Upper lobe of left lung (tissue), 6 donors: Measurements from ENCODE around the gene HNRNPH2. TPM values are rescaled to one million over a fixed set of nuclear protein-coding genes. Genes with fewer than 3 reads are reported as not detected.
A peak's percentile ranks its signal among the peaks of the same experiment; 100 is the strongest.

ENCODE experiments used
- ATAC-seq, 2 donors: fragments of 200-7000 bp; cut with Tn5 transposase; one replicate each; pipeline ENCODE4 v1.9.1; 2022; ENCODE audit warnings: mild to moderate bottlenecking in 2 of 2, moderate library complexity in 2 of 2; ENCODE audit not compliant: low FRiP score in 2 of 2
- DNase-seq, 2 donors: peaks; one replicate each; pipeline ENCODE4 v3.0.0-alpha.2; 2019 to 2020
- H3K27ac ChIP-seq, 4 donors: fragments of 200-600 bp; sonication (generic); one replicate each; pipeline ENCODE4 v1.5.1; 2016 to 2019
- H3K27me3 ChIP-seq, 4 donors: fragments of 200-600 bp; sonication (generic); one replicate each; pipeline ENCODE4 v1.5.1; 2017 to 2019
- H3K36me3 ChIP-seq, 4 donors: fragments of 200-600 bp; sonication (generic); one replicate each; pipeline ENCODE4 v1.5.1; 2016 to 2019
- H3K4me1 ChIP-seq, 4 donors: fragments of 200-600 bp; sonication (generic); one replicate each; pipeline ENCODE4 v1.5.1; 2018 to 2019
- H3K4me3 ChIP-seq, 4 donors: fragments of 200-600 bp; sonication (generic); one replicate each; pipeline ENCODE4 v1.5.1; 2017 to 2019; ENCODE audit warnings: mild to moderate bottlenecking in 2 of 4, moderate library complexity in 1 of 4
- H3K9me3 ChIP-seq, 4 donors: fragments of 200-600 bp; sonication (generic); one replicate each; pipeline ENCODE4 v1.5.1; 2018 to 2019
- EP300 ChIP-seq, 4 donors: sonication (generic); formaldehyde crosslinking; IDR thresholded peaks; one replicate each; pipeline ENCODE4 v1.5.1; 2017; ENCODE audit warnings: antibody characterized with exemption in 4 of 4, control low read depth in 2 of 4
- POLR2A ChIP-seq, 4 donors: fragments of 450-650 bp; IDR thresholded peaks; one replicate each; pipeline ENCODE4 v1.5.1; 2016 to 2017; ENCODE audit warnings: antibody characterized with exemption in 4 of 4, mild to moderate bottlenecking in 2 of 4
- POLR2AphosphoS5 ChIP-seq, 2 donors: sonication (generic); formaldehyde crosslinking; IDR thresholded peaks; one replicate each; pipeline ENCODE4 v1.5.1; 2017; ENCODE audit warnings: antibody characterized with exemption in 2 of 2
- WGBS, 2 donors: methylation state at CpG; one replicate each; pipeline ENCODE4 v1.1.5; 2017 to 2018; 5-methylcytosine and 5-hydroxymethylcytosine counted together
- total RNA-seq, 6 donors: library from RNA; depleted of rRNA in 4 of 6; stranded (reverse); fragments of >200 nt in 4 of 6; gene quantifications; one replicate each; pipeline versions ENCODE4 v1.1.0 to v1.2.1, GENCODE V29; 2016 to 2021
- TF ChIP-seq, protein P1 (sequence below), 6 experiments: fragments of 450-650 bp in 4 of 6; fragments of 200-600 bp in 2 of 6; sonication (generic) in 2 of 6; IDR thresholded peaks; one replicate each; pipeline ENCODE4 v1.5.1; 2016 to 2019; ENCODE audit warnings: antibody characterized with exemption in 6 of 6
- donor health status: DM: no; HTN: no; CAD: no; lungs with moderate emphysema.
- donor health status: DM: no; HTN: yes; CAD: no; lungs with severe emphysema.

Gene HNRNPH2
- total RNA-seq, 6 donors from 2014 or later = 30.4 to 66.6 (median 59.4) TPM

- peak; percentile 94 to 99 for ATAC-seq
- WGBS, 2 donors = 0 to 33% methylated on average over 5 to 47 of the region's 47 CpGs
These were observed 17.1 kb upstream of the HNRNPH2 start, which contains the start of gene RPL36A for GRCh38 chrX:101390664-101391525. RPL36A (plus strand) TSS chrX:101391011; CDS start chrX:101391044, 33 bp downstream.

DNA sequence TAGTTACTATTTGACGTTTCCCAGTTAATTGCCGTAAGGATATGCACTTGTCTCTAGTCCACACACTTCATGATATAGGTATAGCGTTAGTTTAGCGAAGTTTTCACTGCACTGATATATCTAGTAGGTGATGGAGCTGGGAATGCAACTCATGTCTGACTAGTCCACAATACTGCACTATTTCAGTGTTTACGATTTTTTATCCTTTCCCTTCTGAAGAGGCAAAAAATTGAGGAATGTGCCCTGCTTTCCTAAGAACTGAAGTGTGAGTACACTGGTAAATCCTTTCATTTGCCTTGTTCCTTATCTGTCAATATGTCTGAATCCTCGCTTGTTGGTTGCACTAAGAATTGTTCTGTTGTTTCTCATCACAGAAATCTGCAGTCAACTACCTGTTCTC lies 16.2 kb upstream of the HNRNPH2 start:
- Histone ChIP-seq H3K9me3 (no peaks in the 10 kb centered on the region), H3K4me1 (peaks cover 0 to 6% (median 4%) of the 10 kb centered on the region in 4 donors), H3K27ac (peak overlapping the region in 3 of 4 donors; percentile 72 to 81 (median 76)), H3K27me3 (no peaks in the 10 kb centered on the region), H3K4me3 (peak overlapping the region in 3 of 4 donors; percentile 38 to 63 (median 58)), H3K36me3 (peaks cover 0 to 13% (median 0%) of the 10 kb centered on the region in 4 donors)
- TF ChIP-seq EP300 (IDR thresholded peaks at IDR 0.05) (no peak), POLR2A (IDR thresholded peaks at IDR 0.05) (no peak), POLR2AphosphoS5 (IDR thresholded peaks at IDR 0.05) (no peak)
- TF ChIP-seq, protein P1, sequence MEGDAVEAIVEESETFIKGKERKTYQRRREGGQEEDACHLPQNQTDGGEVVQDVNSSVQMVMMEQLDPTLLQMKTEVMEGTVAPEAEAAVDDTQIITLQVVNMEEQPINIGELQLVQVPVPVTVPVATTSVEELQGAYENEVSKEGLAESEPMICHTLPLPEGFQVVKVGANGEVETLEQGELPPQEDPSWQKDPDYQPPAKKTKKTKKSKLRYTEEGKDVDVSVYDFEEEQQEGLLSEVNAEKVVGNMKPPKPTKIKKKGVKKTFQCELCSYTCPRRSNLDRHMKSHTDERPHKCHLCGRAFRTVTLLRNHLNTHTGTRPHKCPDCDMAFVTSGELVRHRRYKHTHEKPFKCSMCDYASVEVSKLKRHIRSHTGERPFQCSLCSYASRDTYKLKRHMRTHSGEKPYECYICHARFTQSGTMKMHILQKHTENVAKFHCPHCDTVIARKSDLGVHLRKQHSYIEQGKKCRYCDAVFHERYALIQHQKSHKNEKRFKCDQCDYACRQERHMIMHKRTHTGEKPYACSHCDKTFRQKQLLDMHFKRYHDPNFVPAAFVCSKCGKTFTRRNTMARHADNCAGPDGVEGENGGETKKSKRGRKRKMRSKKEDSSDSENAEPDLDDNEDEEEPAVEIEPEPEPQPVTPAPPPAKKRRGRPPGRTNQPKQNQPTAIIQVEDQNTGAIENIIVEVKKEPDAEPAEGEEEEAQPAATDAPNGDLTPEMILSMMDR (IDR thresholded peaks at IDR 0.05) = no peak
- DNase-seq (no peak), ATAC-seq (no peak)
- 30 to 56% methylated on average over 6 of the region's 6 CpGs for WGBS, 2 donors

More at GRCh38 chrX:101390664-101391525, 17.1 kb upstream of the HNRNPH2 start, which contains the start of gene RPL36A:
- Histone ChIP-seq H3K4me3 (peak within 1 kb of the TSS; percentile 35 to 63 (median 48)), H3K36me3 (peaks cover 0 to 11% (median 0%) of the 10 kb centered on the region in 4 donors), H3K4me1 (peaks cover 0 to 6% (median 4%) of the 10 kb centered on the region in 4 donors), H3K27me3 (no peaks in the 10 kb centered on the region), H3K27ac (peak within 1 kb of the TSS; percentile 64 to 81 (median 74)), H3K9me3 (no peaks in the 10 kb centered on the region)
- TF ChIP-seq POLR2A (IDR thresholded peaks at IDR 0.05) = peak in 3 of 4 donors; percentile 60 to 87 (median 74)
- no peak for TF ChIP-seq EP300 (IDR thresholded peaks at IDR 0.05)
- TF ChIP-seq POLR2AphosphoS5 (IDR thresholded peaks at IDR 0.05) = peak; percentile 87 to 92
- TF ChIP-seq, protein P1 (IDR thresholded peaks at IDR 0.05) = peak; percentile 45 to 77 (median 68)
- DNase-seq = peak; percentile 89 to 92

- peaks cover 0 to 6% (median 4%) of the 10 kb centered on the region in 4 donors for H3K4me1 ChIP-seq
- H3K9me3 ChIP-seq = no peaks in the 10 kb centered on the region
- H3K27ac ChIP-seq = no peak overlapping the region
- no peaks in the 10 kb centered on the region for H3K27me3 ChIP-seq
- H3K36me3 ChIP-seq = peaks cover 0 to 13% (median 0%) of the 10 kb centered on the region in 4 donors
- no peak for TF ChIP-seq POLR2A (IDR thresholded peaks at IDR 0.05)
- TF ChIP-seq EP300 (IDR thresholded peaks at IDR 0.05) = no peak
- TF ChIP-seq, protein P1 (IDR thresholded peaks at IDR 0.05) = no peak
- TF ChIP-seq POLR2AphosphoS5 (IDR thresholded peaks at IDR 0.05) = no peak
- ATAC-seq (no peak), DNase-seq (no peak)
- H3K4me3 ChIP-seq = no peak overlapping the region
- WGBS, 2 donors = 86 to 92% methylated on average over 11 of the region's 11 CpGs
These were observed 14.3 kb upstream of the HNRNPH2 start for GRCh38 chrX:101393530-101394305.

- no peak overlapping the region for H3K27ac ChIP-seq
- ATAC-seq = no peak
- H3K4me1 ChIP-seq = peaks cover 0 to 6% (median 4%) of the 10 kb centered on the region in 4 donors
- no peak overlapping the region for H3K4me3 ChIP-seq
- H3K9me3 ChIP-seq = no peaks in the 10 kb centered on the region
- no peaks in the 10 kb centered on the region for H3K27me3 ChIP-seq
- H3K36me3 ChIP-seq = peaks cover 0 to 13% (median 0%) of the 10 kb centered on the region in 4 donors
- no peak for TF ChIP-seq POLR2AphosphoS5 (IDR thresholded peaks at IDR 0.05)
- TF ChIP-seq, protein P1 (IDR thresholded peaks at IDR 0.05) = no peak
- no peak for TF ChIP-seq POLR2A (IDR thresholded peaks at IDR 0.05)
- no peak for TF ChIP-seq EP300 (IDR thresholded peaks at IDR 0.05)
- DNase-seq = no peak
These were observed 13.7 kb upstream of the HNRNPH2 start for GRCh38 chrX:101394372-101394771.
